Measurements from ENCODE around the gene TPSG1.
A peak's percentile ranks its signal among the peaks of the same experiment; 100 is the strongest.

The TPSG1 gene

GRCh38 chr16:1184980-1185379 is 40.1 kb downstream of the TPSG1 start:
- no peaks in the 10 kb centered on the region for H3K36me3 ChIP-seq (ENCODE audit: control insufficient read depth, insufficient read depth, low read length)
- H3K4me1 ChIP-seq = peaks cover 24% of the 10 kb centered on the region
- no peak overlapping the region for H2AFZ ChIP-seq
- no peak overlapping the region for H3K4me3 ChIP-seq (ENCODE audit: low read depth, low read length)
- H3K27me3 ChIP-seq (ENCODE audit: control insufficient read depth, insufficient read depth, low read length) = no peaks in the 10 kb centered on the region
- no peak overlapping the region for H3K4me2 ChIP-seq (ENCODE audit: low read length)
- H3K9ac ChIP-seq = no peak overlapping the region
- H3K79me2 ChIP-seq = peaks cover 14% of the 10 kb centered on the region
- H3K9me3 ChIP-seq (ENCODE audit: control insufficient read depth, low read length) = no peaks in the 10 kb centered on the region
- TF ChIP-seq CTCF (IDR thresholded peaks at IDR 0.05) = no peak
- no peak overlapping the region for H3K27ac ChIP-seq

- H3K9ac ChIP-seq = no peak overlapping the region
- H3K79me2 ChIP-seq = peaks cover 14% of the 10 kb centered on the region
- no peaks in the 10 kb centered on the region for H3K36me3 ChIP-seq (ENCODE audit: control insufficient read depth, insufficient read depth, low read length)
- H3K4me3 ChIP-seq (ENCODE audit: low read depth, low read length) = no peak overlapping the region
- H3K27ac ChIP-seq = no peak overlapping the region
- H3K4me2 ChIP-seq (ENCODE audit: low read length) = no peak overlapping the region
- H3K27me3 ChIP-seq (ENCODE audit: control insufficient read depth, insufficient read depth, low read length) = no peaks in the 10 kb centered on the region
- H2AFZ ChIP-seq = no peak overlapping the region
- peaks cover 24% of the 10 kb centered on the region for H3K4me1 ChIP-seq
- H3K9me3 ChIP-seq (ENCODE audit: control insufficient read depth, low read length) = no peaks in the 10 kb centered on the region
- TF ChIP-seq CTCF (IDR thresholded peaks at IDR 0.05) = peak; percentile 8
Observed at GRCh38 chr16:1184156-1184868, 40.8 kb downstream of the TPSG1 start.

- H3K4me1 ChIP-seq = peaks cover 24% of the 10 kb centered on the region
- H3K27me3 ChIP-seq (ENCODE audit: control insufficient read depth, insufficient read depth, low read length) = no peaks in the 10 kb centered on the region
- no peak overlapping the region for H3K4me3 ChIP-seq (ENCODE audit: low read depth, low read length)
- peak overlapping the region; percentile 57 for H3K4me2 ChIP-seq (ENCODE audit: low read length)
- peaks cover 14% of the 10 kb centered on the region for H3K79me2 ChIP-seq
- H3K36me3 ChIP-seq (ENCODE audit: control insufficient read depth, insufficient read depth, low read length) = no peaks in the 10 kb centered on the region
- H3K9ac ChIP-seq = no peak overlapping the region
- no peaks in the 10 kb centered on the region for H3K9me3 ChIP-seq (ENCODE audit: control insufficient read depth, low read length)
- H2AFZ ChIP-seq = no peak overlapping the region
- no peak for TF ChIP-seq CTCF (IDR thresholded peaks at IDR 0.05)
- H3K27ac ChIP-seq = peak overlapping the region; percentile 100
Observed at GRCh38 chr16:1182950-1183907, 41.8 kb downstream of the TPSG1 start.

- Histone ChIP-seq H3K36me3 (ENCODE audit: control insufficient read depth, insufficient read depth, low read length) (no peaks in the 10 kb centered on the region), H3K27me3 (ENCODE audit: control insufficient read depth, insufficient read depth, low read length) (no peaks in the 10 kb centered on the region), H3K9ac (peak overlapping the region; percentile 61), H3K4me2 (ENCODE audit: low read length) (peak overlapping the region; percentile 71), H3K79me2 (peaks cover 14% of the 10 kb centered on the region), H3K4me3 (ENCODE audit: low read depth, low read length) (no peak overlapping the region), H3K9me3 (ENCODE audit: control insufficient read depth, low read length) (no peaks in the 10 kb centered on the region), H3K27ac (peak overlapping the region; percentile 100), H2AFZ (peak overlapping the region; percentile 84), H3K4me1 (peaks cover 24% of the 10 kb centered on the region)
- TF ChIP-seq CTCF (IDR thresholded peaks at IDR 0.05) = no peak
Observed at GRCh38 chr16:1182316-1182671, 42.8 kb downstream of the TPSG1 start.
